Epithelial cell of esophagus (primary cell): ENCODE data around the gene MS4A6E.
"Not testable (repeated sequence)": the region's sequence is repeated elsewhere in the genome, so short reads cannot be mapped to it uniquely, and the experiment has no call there.

ENCODE experiments used
- DNase-seq: peaks from one replicate; pipeline ENCODE4 v3.0.0; 2010; ENCODE audit warnings: low read depth
- H3K4me3 ChIP-seq: 2 replicates; pipeline ENCODE4 v1.5.1; 2011; ENCODE audit warnings: mild to moderate bottlenecking, low read length, control low read depth
- TF ChIP-seq, protein P1 (sequence below): IDR thresholded peaks from 2 replicates; pipeline ENCODE4 v1.5.1; 2011; ENCODE audit warnings: low read depth, mild to moderate bottlenecking, low read length, control low read depth, inconsistent platforms; ENCODE audit not compliant: insufficient read depth; ENCODE audit errors: missing control alignments

Gene MS4A6E

DNA sequence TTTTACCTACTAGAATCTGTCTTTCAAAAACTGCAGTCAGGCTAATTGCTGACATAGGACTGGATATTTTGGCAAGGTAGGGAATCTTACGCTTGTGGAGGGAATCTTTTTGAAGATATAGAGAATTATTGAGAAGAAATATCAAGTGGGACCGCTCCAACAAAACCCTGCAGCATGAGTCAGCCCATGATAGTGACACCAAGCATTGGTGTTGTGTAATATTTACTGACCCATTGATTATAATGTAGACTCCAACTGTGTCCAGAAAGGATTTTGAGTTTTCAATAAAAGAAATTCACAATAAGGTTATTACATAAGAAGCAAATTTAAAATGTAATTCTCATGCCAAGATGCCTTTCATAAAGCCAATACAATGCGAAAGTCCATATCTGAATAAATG is 25.9 kb upstream of the MS4A6E start:
- TF ChIP-seq, protein P1, sequence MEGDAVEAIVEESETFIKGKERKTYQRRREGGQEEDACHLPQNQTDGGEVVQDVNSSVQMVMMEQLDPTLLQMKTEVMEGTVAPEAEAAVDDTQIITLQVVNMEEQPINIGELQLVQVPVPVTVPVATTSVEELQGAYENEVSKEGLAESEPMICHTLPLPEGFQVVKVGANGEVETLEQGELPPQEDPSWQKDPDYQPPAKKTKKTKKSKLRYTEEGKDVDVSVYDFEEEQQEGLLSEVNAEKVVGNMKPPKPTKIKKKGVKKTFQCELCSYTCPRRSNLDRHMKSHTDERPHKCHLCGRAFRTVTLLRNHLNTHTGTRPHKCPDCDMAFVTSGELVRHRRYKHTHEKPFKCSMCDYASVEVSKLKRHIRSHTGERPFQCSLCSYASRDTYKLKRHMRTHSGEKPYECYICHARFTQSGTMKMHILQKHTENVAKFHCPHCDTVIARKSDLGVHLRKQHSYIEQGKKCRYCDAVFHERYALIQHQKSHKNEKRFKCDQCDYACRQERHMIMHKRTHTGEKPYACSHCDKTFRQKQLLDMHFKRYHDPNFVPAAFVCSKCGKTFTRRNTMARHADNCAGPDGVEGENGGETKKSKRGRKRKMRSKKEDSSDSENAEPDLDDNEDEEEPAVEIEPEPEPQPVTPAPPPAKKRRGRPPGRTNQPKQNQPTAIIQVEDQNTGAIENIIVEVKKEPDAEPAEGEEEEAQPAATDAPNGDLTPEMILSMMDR: no peak
- no peak for DNase-seq
- H3K4me3 ChIP-seq: no peak overlapping the region

DNA sequence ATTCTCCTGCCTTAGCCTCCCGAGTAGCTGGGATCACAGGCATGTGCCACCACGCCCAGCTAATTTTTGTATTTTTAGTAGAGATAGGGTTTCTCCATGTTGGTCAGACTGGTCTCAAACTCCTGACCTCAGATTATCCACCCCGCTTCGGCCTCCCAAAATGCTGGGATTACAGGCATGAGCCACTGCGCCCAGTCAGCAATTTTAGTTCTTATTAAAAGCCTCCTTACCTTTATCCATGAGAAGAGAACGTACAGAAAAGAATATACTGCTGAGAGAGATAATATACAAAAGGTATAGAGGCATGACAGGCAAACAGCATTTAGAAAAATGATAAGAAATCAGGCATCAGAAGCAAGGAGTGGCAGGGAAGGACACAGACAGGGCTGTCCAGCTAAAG is 25.2 kb upstream of the MS4A6E start:
- H3K4me3 ChIP-seq, DNase-seq: not testable (repeated sequence)

DNA sequence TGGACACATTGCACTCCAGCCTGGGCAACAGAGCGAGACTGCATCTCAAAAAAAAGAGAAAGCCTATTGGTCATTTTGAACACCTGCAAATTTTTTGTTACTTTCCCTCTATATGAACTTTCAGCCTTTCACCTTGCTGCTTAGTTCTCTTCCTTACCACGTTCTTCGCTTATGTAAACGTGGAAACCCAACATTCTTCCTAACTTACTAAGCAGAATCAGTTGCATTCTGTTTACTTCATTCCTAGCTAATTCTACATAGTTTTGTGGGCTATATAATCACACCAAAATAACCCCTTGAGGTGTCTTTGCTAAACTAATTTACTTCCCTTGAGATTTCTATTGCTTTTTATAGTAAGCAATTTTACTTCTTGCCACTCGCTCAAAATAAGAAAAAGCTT is 23.4 kb upstream of the MS4A6E start:
- TF ChIP-seq, protein P1: no peak
- DNase-seq: no peak
- H3K4me3 ChIP-seq: no peak overlapping the region

DNA sequence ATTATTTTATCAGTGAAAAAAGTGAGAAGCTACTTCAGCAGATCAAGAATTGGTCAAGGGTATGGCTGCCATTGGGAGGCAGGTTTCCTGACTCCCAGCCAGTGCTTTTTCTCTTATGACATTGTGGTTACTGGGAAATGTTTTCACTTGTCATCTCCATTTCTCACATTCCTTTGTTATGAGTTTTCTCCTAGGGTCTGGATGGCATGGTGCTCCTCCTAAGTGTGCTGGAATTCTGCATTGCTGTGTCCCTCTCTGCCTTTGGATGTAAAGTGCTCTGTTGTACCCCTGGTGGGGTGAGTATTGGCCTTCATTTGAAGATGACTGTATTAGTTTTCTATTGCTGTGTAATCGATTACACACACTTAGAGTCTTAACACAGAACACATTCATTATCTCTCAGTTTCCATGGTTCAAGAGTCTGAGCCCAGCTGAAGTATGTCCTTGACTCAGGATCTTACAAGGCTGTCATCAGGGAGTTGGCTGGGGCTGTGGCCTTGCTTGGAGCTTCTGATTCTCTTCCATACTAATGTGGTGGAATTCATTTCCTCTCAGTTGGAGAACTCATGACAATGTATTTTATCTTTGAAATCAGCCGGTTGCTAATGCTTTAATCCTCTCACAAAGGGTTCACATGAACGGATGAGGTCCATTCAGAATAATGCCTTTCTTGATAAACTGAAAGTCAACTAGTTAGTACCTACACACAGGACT is 21.0 kb upstream of the MS4A6E start:
- peak; percentile 43 for DNase-seq
- H3K4me3 ChIP-seq: no peak overlapping the region
- TF ChIP-seq, protein P1: no peak

DNA sequence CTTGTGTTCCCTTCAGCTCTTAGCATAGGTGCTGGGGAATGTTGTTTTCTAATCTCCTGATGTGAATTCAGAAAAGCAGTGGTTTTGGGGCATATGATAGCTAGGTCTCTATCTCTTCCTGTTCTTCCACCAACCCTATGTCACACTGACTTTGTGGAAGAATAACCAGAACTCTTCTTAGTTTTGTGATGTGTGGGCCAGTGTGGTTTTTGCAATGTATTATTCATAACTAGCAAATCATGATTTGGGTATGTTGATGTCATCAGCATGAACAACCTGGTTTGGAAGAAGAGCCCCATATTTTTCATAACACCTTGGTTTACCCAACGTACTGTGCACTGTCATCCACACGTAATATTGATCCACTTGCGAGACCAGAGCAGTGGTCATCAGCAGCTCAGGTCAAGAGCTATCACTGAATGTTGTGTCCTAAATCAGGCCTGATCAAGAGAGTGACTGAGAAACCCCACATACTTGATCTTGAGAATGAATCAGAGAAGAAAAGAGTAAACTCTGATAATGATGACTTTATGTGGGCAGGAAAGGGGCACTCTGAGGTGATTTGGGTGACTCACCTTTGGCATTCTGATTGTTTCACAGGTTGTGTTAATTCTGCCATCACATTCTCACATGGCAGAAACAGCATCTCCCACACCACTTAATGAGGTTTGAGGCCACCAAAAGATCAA is 19.4 kb upstream of the MS4A6E start:
- TF ChIP-seq, protein P1: no peak
- no peak for DNase-seq

DNA sequence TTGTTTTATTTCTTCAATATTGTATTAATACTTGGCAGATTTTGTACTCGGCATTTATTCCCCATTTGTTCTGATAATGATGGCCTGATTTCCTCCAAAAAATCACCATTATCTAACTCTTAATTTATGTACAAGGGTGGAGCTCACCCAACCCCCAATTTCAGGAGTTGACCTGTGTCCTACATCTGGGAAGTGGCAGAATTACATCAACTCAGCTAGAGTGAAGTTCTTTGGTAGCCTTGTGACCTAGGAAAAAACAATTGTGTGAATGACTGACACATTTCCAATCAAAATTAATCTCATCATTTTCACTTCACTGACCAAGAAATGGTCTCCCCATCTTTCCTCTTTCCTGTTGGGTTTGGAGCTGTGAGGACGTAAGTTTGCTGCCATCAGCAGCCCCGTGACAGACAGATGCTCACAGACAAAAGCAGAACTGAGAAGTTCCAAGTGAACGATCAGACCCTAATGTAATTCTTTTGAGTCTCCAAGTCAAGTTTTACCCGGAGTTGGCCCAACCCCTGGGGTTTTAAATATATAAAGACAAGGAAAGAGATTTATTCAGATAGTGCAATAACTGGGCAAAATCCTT is 16.6 kb upstream of the MS4A6E start:
- TF ChIP-seq, protein P1: no peak
- no peak overlapping the region for H3K4me3 ChIP-seq
- DNase-seq: no peak

More for the DNA sequence above, 19.4 kb upstream of the MS4A6E start:
- H3K4me3 ChIP-seq: no peak overlapping the region

DNA sequence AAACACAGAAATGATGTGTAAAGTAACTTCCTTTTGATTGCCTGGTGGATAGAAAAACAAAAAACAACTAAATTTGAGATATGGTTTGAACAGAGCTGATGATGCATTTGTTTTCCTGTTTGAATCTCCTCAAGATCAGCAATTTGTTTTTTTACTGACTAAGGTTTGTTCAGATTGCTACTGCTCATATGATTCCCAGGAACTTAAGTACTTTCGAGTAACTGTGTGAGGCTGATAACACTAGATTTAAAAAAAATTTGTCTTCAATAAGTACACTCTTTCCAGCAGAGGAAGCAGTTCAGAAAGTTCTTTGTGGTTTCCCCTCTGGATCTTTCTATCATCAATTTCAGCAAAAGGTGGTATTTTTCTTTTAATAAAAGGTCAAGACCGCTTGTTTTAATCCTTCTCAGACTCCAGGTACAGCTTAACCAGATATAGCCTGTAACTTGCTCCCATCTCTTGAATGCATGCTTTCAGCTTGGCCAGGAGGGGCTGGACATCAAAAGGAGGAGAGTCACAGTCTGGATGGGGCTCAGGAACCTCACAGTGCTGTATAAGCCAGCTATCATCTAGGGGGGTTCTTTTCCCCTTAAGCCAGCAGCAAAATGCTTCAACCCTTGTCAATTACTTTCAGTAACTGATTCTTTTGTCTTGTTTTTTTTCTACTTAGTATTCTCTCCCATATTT is 12.3 kb upstream of the MS4A6E start:
- H3K4me3 ChIP-seq: no peak overlapping the region
- DNase-seq: no peak
- TF ChIP-seq, protein P1: no peak
